B cell (primary cell): ENCODE results near the gene H6PD.

Experiments used
- CTCF ChIP-seq: fragments of 200-600 bp; IDR thresholded peaks from one replicate; pipeline ENCODE4 v1.8.0; 2022; ENCODE audit warnings: antibody characterized with exemption, mild to moderate bottlenecking
- EZH2 ChIP-seq: IDR thresholded peaks from 2 replicates; pipeline ENCODE4 v1.6.1; 2012; ENCODE audit warnings: borderline replicate concordance, low read depth, mild to moderate bottlenecking, moderate library complexity, low read length; ENCODE audit not compliant: insufficient read depth, poor library complexity, severe bottlenecking

GRCh38 chr1:9316080-9316444 is 81.5 kb downstream of the H6PD start:
- TF ChIP-seq EZH2 (no peak), CTCF (no peak)
